Activated naive CD8-positive, alpha-beta T cell treated with anti-CD3 and anti-CD28 coated beads for 36 hours (primary cell): ENCODE data around the gene MRTO4. TPM values are rescaled to one million over a fixed set of nuclear protein-coding genes. Genes with fewer than 3 reads are reported as not detected.
A peak's percentile ranks its signal among the peaks of the same experiment; 100 is the strongest.
"Not testable (repeated sequence)": the region's sequence is repeated elsewhere in the genome, so short reads cannot be mapped to it uniquely, and the experiment has no call there.

Source experiments
- DNase-seq: peaks from one replicate; pipeline ENCODE4 v3.0.0; 2021
- H3K27ac Mint-ChIP-seq: one replicate; pipeline ENCODE4 v1.8.0; 2022; ENCODE audit warnings: mild to moderate bottlenecking, moderate library complexity, mixed read lengths
- H3K27me3 Mint-ChIP-seq: one replicate; pipeline ENCODE4 v1.8.0; 2022; ENCODE audit warnings: mild to moderate bottlenecking, mixed read lengths
- H3K36me3 Mint-ChIP-seq: one replicate; pipeline ENCODE4 v1.8.0; 2021; ENCODE audit warnings: mild to moderate bottlenecking, mixed read lengths
- H3K4me1 Mint-ChIP-seq: one replicate; pipeline ENCODE4 v1.8.0; 2021; ENCODE audit warnings: mixed read lengths
- H3K4me3 Mint-ChIP-seq: one replicate; pipeline ENCODE4 v1.8.0; 2022; ENCODE audit warnings: mild to moderate bottlenecking, moderate library complexity, mixed read lengths
- H3K9me3 Mint-ChIP-seq: one replicate; pipeline ENCODE4 v1.8.0; 2022; ENCODE audit warnings: mixed read lengths
- total RNA-seq, 2 experiments: library from RNA; stranded (reverse); gene quantifications; one replicate each; pipeline ENCODE4 v1.2.3, GENCODE V29; 2021

MRTO4 gene
- total RNA-seq, 2 experiments from 2014 or later: 137 to 149 TPM

DNA sequence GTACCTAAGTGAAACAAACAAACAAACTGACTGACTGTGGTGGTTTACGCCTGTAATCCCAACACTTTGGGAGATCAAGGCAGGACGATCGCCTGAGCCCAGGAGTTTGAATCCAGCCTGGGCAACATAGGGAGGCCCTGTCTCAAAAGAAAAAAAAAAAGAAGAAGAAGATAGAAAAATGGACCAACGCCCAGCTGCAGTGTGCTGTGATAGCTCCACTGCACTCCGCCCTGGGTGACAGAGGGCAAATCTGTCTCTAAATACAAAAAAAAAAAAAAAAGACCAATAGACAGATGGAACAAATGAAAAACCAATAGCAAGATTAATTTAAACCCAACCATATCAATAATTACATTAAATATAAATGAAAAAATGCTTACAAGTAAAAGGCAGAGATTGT, 23.0 kb downstream of the MRTO4 start:
- H3K36me3 Mint-ChIP-seq: peaks cover 13% of the 10 kb centered on the region
- H3K9me3 Mint-ChIP-seq: peaks cover 2% of the 10 kb centered on the region

DNA sequence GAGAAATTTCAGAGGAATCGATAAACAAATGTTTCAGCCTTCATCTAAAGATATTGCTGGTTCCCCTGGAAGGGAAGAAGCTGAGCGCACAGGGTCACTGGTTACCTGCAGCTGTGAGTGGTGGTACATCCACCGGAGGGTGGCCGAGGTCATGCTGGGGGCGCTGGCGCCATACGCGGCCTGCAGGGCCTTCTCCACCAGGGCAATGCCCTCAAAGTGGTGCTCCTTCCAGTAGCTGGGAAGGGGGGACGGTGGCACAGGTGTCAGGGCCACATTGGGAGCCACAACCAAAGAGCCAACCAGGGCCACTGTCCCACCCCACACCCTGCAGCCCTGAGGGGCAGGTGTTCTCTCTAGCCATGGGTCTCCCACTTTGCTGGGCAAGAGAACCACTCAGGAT, 32.3 kb downstream of the MRTO4 start:
- Mint-ChIP-seq H3K27me3 (peaks cover 4% of the 10 kb centered on the region), H3K36me3 (peaks cover 3% of the 10 kb centered on the region), H3K27ac (no peak overlapping the region), H3K9me3 (no peaks in the 10 kb centered on the region), H3K4me3 (no peak overlapping the region), H3K4me1 (peaks cover 3% of the 10 kb centered on the region)
- no peak for DNase-seq

More for the DNA sequence above, 23.0 kb downstream of the MRTO4 start:
- no peak for DNase-seq
- no peak overlapping the region for H3K27ac Mint-ChIP-seq
- H3K4me1 Mint-ChIP-seq: no peaks in the 10 kb centered on the region
- H3K4me3 Mint-ChIP-seq: no peak overlapping the region
- H3K27me3 Mint-ChIP-seq: peaks cover 22% of the 10 kb centered on the region

DNA sequence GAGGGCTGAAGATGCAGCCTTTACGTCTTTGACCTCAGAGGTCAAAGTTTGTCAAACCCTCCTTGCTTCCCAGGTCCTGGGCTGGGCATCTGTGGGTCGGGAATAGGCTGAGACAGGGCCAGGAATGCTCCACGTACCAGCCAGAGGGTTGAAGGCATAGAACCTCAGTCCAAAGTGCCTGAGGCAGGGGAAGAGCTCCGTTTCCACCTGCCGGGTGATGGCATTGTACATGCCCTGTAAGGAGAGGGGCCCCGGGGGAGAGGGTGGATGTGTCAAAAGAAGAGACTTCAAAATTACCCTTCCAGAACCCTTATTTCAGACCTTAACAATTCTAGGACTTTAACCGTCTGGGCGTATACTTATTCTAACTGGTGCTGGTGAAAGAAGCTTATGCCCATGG, 33.3 kb downstream of the MRTO4 start:
- peaks cover 14% of the 10 kb centered on the region for H3K27me3 Mint-ChIP-seq
- no peak overlapping the region for H3K27ac Mint-ChIP-seq
- H3K9me3 Mint-ChIP-seq: no peaks in the 10 kb centered on the region
- H3K36me3 Mint-ChIP-seq: peaks cover 3% of the 10 kb centered on the region
- H3K4me3 Mint-ChIP-seq: no peak overlapping the region
- DNase-seq: no peak
- peaks cover 6% of the 10 kb centered on the region for H3K4me1 Mint-ChIP-seq

DNA sequence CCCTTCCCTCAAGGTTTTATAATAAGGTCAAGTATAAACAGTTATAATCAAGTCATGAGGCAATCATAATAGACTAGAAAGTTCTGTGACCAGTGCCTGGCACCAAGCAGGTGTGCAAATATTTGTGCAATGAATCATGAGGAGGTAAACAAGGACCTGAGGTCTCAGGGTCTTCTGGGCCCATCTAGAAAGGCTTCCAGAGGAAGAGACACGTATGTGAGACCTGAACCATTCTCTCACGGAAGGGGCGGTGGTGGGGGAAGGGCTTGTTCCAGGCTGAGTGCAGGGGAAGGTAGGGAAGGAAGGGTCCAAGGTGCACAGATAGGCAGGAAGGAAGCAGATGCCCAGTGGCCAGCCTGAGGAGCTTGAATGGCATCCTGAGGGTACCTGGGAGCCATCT, 33.8 kb downstream of the MRTO4 start:
- DNase-seq, H3K4me1 Mint-ChIP-seq, H3K9me3 Mint-ChIP-seq, H3K36me3 Mint-ChIP-seq, H3K27ac Mint-ChIP-seq, H3K4me3 Mint-ChIP-seq: not testable (repeated sequence)
- H3K27me3 Mint-ChIP-seq: peaks cover 16% of the 10 kb centered on the region

DNA sequence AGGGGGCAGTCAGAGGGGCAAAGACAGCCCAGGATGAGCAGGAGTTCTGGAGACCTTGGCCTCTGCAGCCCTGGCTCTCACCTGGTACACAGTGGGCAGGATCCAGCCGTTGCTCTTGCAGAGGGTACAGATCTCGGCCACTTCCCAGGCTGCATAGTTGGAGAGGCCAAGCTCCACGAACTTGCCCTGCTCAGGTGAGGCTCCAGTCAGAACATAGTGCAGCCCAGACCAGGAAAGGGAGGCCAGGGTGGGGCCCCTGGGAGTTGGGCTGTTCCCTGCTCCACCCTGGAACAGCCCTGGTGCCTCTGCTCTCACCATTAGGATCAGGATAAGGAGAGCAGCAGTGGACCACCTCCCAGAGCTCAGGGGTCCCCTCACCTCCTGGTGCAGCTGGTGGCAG, 34.2 kb downstream of the MRTO4 start:
- DNase-seq, H3K4me3 Mint-ChIP-seq, H3K27ac Mint-ChIP-seq, H3K36me3 Mint-ChIP-seq, H3K9me3 Mint-ChIP-seq, H3K4me1 Mint-ChIP-seq: not testable (repeated sequence)
- H3K27me3 Mint-ChIP-seq: peaks cover 16% of the 10 kb centered on the region

DNA sequence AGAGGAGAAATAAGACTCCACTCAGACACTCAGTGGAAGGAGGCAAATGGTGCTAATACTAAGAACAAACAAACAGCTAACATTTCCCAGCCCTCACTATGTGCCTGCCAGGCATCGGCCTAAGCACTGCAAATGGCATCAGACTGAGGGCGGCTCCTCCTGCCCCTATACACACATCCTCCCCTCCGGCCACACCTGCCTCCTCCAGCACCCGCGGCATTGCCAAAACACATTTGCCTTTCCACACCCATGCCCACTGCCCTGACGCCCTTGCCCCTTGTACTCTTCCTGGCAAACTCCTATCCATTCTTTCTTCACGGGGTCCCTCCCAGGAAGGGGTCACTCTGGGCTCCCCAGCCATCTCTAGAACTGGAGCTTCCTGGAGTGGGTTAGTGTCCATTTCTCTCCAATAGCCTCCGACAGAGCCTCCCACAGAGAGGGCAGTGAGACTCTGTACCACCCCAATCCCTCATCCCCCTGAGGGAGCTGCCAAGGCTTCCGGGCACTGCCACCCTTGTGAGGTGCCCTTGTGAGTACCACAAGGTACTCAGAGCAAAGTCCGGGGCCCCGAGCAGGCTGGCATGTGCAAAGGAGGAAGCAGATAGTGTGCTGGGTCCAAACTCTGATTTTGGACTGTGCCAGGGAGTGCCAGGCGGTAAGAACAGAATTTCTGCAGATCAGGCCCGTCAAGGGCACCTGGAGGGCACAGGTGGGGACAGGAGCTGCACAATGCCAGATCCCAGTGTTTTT, 36.0 kb downstream of the MRTO4 start:
- peaks cover 16% of the 10 kb centered on the region for H3K27me3 Mint-ChIP-seq
- peaks cover 6% of the 10 kb centered on the region for H3K4me1 Mint-ChIP-seq
- DNase-seq: no peak
- H3K4me3 Mint-ChIP-seq: peak overlapping the region; percentile 48
- H3K9me3 Mint-ChIP-seq: peaks cover 2% of the 10 kb centered on the region
- H3K36me3 Mint-ChIP-seq: peaks cover 8% of the 10 kb centered on the region
- no peak overlapping the region for H3K27ac Mint-ChIP-seq

DNA sequence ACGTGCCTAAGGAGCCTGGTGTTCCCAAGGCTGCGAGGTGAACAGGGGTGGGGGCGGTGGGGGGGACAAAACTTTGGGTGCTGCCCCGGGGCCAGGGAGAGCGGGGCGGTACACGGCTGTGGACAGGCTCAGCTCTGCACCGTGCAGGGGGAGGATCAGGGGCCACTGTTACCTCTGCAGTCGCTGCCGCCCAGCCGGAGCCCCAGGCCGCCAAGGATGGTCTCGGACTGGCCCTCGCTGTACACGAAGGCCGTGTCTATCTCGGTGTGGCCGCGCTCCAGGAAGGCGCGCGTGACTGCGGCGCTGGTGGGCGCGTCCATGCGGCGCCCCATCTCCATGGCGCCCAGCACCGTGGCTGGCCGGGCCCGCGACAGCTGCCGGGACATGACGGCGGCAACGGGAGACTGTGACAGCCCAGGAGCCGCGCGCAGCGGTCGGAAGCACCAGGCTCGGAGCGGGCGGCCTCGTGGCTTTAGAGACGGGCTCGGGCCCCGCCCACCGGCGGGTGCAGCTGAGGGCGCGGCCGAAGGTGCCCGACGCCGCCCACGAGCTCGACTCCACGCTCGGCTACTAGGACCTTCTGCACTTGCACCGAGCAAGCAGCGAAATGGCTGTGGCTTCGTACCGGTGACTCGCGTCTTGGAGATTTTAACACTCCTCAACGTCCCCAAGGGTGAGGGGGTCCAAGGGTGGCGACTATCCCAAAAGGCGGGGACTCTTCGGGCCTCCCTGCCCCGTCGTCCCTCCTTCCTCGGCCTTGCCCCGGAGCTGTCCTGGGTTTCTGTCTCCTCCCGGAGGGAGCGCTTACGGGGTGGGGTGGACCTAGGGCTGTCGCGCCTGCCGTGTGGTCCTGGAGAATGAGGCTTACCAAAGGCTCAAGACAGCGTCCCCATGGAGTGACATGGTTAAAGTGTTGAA, 37.0 kb downstream of the MRTO4 start, which contains the start of gene AKR7A3:
AKR7A3 (minus strand) TSS at position 447 of the 918 bp plus-strand sequence; CDS start at position 386, 61 bp downstream.
- Mint-ChIP-seq H3K27me3 (peaks cover 16% of the 10 kb centered on the region), H3K36me3 (peaks cover 13% of the 10 kb centered on the region), H3K4me3 (peak within 1 kb of the TSS; percentile 48)
- not testable (repeated sequence) for H3K4me1 Mint-ChIP-seq, H3K9me3 Mint-ChIP-seq, H3K27ac Mint-ChIP-seq
- peak; percentile 76 for DNase-seq

DNA sequence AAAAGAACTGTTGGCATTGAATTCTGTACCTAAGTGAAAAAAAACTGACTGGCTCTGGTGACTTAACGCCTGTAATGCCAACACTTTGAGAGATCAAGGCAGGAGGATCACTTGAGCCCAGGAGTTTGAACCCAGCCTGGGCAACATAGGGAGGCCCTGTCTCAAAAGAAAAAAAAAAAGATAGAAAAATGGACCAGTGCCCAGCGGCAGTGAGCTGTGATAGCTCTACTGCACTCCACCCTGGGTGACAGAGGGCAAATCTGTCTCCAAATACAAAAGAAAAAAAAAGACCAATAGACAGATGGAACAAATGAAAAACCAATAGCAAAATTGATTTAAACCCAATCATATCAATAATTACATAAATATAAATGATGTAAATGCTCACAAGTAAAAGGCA, 37.6 kb downstream of the MRTO4 start:
- Mint-ChIP-seq H3K27me3 (peaks cover 16% of the 10 kb centered on the region), H3K36me3 (peaks cover 17% of the 10 kb centered on the region), H3K4me1 (peaks cover 6% of the 10 kb centered on the region), H3K27ac (no peak overlapping the region), H3K4me3 (peak overlapping the region; percentile 48), H3K9me3 (peaks cover 8% of the 10 kb centered on the region)
- DNase-seq: no peak

DNA sequence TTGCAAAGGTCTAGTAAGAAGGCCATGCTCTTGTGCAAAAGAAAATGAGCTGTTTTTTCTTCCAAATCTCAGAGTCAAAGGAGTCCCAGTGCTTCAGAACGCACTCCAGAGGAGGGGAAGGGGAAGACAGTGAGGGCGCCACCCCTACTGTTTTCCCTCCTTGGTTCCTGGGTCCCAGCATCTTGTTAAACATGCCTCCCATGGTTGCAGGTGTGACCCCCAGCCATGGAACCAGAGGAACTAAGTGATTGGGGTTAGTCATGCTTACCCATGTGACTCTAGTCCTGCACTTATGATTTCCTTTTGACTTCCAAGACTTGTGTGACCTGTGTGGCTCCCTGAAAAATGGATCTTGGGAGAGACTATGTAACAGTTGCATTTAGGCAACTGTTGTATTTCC, 43.0 kb downstream of the MRTO4 start:
- H3K27ac Mint-ChIP-seq: no peak overlapping the region

DNA sequence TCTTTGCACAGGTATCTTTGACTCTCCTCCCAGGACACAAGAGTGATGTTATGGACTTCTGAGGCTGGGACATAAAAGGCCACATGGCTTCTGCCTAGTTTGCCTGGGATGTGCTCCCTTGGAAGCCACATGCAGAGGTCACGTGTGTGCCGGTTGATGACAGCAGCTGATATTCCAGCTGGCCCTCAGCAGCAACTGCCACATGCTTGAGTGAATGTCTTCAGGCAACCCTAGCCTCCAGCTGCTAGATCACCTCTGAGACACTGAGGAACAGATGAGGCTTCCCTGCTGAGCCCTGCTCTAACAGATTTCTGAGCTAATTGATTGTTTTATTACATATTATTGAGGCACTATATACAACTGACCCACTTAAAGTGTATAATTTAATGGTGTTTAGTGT, 48.6 kb downstream of the MRTO4 start:
- Mint-ChIP-seq H3K27me3 (peaks cover 4% of the 10 kb centered on the region), H3K4me3 (no peak overlapping the region), H3K36me3 (peaks cover 27% of the 10 kb centered on the region), H3K9me3 (peaks cover 14% of the 10 kb centered on the region), H3K4me1 (no peaks in the 10 kb centered on the region), H3K27ac (no peak overlapping the region)
- no peak for DNase-seq

More for the DNA sequence above, 43.0 kb downstream of the MRTO4 start:
- Mint-ChIP-seq H3K4me1 (no peaks in the 10 kb centered on the region), H3K27me3 (peaks cover 8% of the 10 kb centered on the region), H3K36me3 (peaks cover 37% of the 10 kb centered on the region), H3K4me3 (no peak overlapping the region), H3K9me3 (peaks cover 32% of the 10 kb centered on the region)
- DNase-seq: no peak

DNA sequence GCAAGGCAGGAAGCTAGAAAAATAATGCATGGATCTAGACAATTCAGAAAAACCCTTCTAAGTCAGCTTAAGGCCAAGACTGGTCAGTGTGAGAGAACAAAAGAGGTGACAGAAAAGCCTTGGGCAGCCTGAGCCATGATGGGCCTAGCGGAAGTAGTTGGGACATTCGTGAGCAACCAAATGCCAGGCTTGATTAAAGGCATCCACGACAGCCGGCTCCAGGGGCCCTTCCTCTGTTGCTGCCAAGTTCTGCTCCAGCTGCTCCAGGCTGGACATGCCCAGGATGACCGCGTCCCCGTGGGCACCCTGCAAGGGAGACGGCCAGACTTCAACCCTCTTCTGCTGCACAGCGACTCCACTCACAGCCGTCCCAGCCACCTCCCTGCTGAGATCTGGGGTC, 52.5 kb downstream of the MRTO4 start:
- H3K4me3 Mint-ChIP-seq, H3K9me3 Mint-ChIP-seq, H3K27ac Mint-ChIP-seq, H3K27me3 Mint-ChIP-seq, H3K4me1 Mint-ChIP-seq, DNase-seq: not testable (repeated sequence)
- H3K36me3 Mint-ChIP-seq: peaks cover 19% of the 10 kb centered on the region

DNA sequence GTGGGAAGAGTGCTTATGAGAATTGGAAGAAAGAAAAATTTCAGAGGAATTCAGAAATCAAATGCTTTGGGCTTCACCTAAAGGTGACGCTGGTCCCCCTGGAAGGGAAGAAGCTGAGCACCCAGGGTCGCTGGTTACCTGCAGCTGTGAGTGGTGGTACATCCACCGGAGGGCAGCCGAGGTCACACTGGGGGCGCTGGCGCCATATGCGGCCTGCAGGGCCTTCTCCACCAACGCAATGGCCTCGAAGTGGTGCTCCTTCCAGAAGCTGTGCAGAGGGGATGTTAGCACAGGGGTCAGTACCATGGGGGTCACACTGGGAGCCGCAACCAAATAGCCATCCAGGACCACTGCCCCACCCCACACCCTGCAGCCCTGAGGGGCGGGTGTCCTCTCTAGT, 54.3 kb downstream of the MRTO4 start:
- peaks cover 6% of the 10 kb centered on the region for H3K4me1 Mint-ChIP-seq
- H3K36me3 Mint-ChIP-seq: peaks cover 16% of the 10 kb centered on the region
- no peaks in the 10 kb centered on the region for H3K9me3 Mint-ChIP-seq
- no peak overlapping the region for H3K27ac Mint-ChIP-seq
- no peak overlapping the region for H3K4me3 Mint-ChIP-seq
- no peaks in the 10 kb centered on the region for H3K27me3 Mint-ChIP-seq
- no peak for DNase-seq

DNA sequence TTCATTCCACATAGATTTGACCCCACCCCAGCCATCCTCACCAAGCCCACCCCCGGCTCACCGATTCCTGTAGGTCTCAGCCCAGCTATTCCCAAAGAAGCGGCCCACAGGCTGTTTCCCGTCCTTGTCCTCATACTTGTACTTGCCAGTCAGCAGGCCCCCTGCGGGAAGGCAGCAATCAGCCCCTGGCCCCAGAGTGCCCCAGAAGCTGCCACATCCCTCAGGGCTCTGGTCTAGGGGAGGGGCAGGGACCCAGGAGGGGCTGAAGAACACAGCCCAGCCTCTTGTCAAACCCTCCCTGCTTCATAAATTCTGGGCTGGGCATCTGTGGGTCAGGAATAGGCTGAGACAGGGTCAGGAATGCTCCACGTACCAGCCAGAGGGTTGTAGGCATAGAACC, 55.3 kb downstream of the MRTO4 start:
- DNase-seq: no peak
- Mint-ChIP-seq H3K4me1 (peaks cover 9% of the 10 kb centered on the region), H3K4me3 (no peak overlapping the region), H3K27me3 (no peaks in the 10 kb centered on the region), H3K27ac (peak overlapping the region; percentile 13), H3K36me3 (peaks cover 16% of the 10 kb centered on the region), H3K9me3 (no peaks in the 10 kb centered on the region)

DNA sequence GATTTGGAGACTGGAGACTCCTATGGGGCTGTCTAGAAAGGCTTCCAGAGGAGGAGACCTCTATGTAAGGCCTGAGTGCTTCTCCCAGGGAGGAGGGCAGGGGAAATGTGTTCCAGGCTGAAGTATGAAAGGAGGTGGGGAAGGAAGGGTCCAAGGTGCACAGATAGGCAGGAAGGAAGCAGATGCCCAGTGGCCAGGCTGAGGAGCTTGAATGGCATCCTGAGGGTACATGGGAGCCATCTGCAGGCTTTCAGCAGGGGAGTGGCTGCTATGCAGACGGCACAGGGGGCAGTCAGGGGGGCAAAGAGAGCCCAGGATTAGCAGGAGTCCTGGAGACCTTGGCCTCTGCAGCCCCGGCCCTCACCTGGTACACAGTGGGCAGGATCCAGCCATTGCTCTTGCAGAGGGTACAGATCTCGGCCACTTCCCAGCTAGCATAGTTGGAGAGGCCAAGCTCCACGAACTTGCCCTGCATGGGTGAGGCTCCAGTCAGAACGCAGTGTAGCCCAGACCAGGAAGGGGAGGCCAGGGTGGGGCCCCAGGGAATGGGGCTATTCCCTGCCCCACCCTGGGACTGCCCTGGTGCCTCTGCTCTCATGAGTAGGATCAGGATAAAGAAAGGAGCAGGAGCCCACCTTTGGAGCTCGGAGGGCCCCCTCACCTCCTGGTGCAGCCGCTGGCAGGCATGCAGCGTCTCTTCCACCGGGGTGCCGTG, 56.3 kb downstream of the MRTO4 start:
- Mint-ChIP-seq H3K36me3 (peaks cover 16% of the 10 kb centered on the region), H3K4me1 (peaks cover 12% of the 10 kb centered on the region), H3K27me3 (no peaks in the 10 kb centered on the region), H3K27ac (no peak overlapping the region), H3K4me3 (no peak overlapping the region), H3K9me3 (no peaks in the 10 kb centered on the region)
- DNase-seq: no peak

DNA sequence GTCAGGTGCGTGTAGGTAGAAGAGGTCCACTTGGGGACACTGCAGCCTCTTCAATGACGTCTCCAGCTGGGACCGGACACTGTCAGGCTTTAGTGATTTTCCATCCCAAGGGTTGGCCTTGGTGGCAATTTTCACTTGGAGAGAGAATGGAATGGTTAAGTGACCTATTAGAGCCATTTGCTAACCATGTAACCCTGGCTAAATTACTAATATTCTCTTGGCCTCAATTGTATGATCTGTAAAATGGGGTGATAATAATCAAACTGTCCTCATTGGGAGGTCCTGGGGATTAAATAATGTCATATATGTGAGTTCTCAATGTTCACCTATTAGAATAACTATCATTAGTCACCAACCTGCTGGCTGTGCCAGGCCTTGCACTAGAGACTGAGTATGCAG, 56.9 kb downstream of the MRTO4 start:
- H3K4me3 Mint-ChIP-seq: no peak overlapping the region
- no peak overlapping the region for H3K27ac Mint-ChIP-seq
- no peaks in the 10 kb centered on the region for H3K9me3 Mint-ChIP-seq
- H3K36me3 Mint-ChIP-seq: peaks cover 12% of the 10 kb centered on the region
- DNase-seq: no peak
- H3K4me1 Mint-ChIP-seq: peaks cover 18% of the 10 kb centered on the region
- no peaks in the 10 kb centered on the region for H3K27me3 Mint-ChIP-seq
